BE2C (cell line): ENCODE results near the gene B9D1.

Experiments used
- DNase-seq: peaks from one replicate; pipeline ENCODE4 v3.0.0-alpha.2; 2020
- H3K27me3 ChIP-seq: fragments of 250-450 bp; sonication (Bioruptor Pico); 2 replicates; pipeline ENCODE4 v1.5.1; 2020; ENCODE audit warnings: mild to moderate bottlenecking
- H3K36me3 ChIP-seq: fragments of 250-450 bp; sonication (Bioruptor Pico); 2 replicates; pipeline ENCODE4 v1.5.1; 2020; ENCODE audit warnings: mild to moderate bottlenecking
- H3K4me1 ChIP-seq: fragments of 250-450 bp; sonication (Bioruptor Pico); 2 replicates; pipeline ENCODE4 v1.5.1; 2020
- H3K4me3 ChIP-seq: 2 replicates; pipeline ENCODE4 v1.5.1; 2011; ENCODE audit warnings: low read depth, low read length
- H3K9me3 ChIP-seq: fragments of 250-450 bp; sonication (Bioruptor Pico); 2 replicates; pipeline ENCODE4 v1.5.1; 2020
- CTCF ChIP-seq: IDR thresholded peaks from 2 replicates; pipeline ENCODE4 v1.5.1; 2012; ENCODE audit warnings: mild to moderate bottlenecking, low read depth, low read length

B9D1 gene

GRCh38 chr17:19341211-19341631 lies 21.3 kb downstream of the B9D1 start:
- TF ChIP-seq CTCF: no peak

GRCh38 chr17:19339341-19339815 lies 23.1 kb downstream of the B9D1 start:
- no peaks in the 10 kb centered on the region for H3K36me3 ChIP-seq
- H3K4me1 ChIP-seq: no peaks in the 10 kb centered on the region
- TF ChIP-seq CTCF: no peak
- no peaks in the 10 kb centered on the region for H3K9me3 ChIP-seq
- DNase-seq: no peak
- no peak overlapping the region for H3K4me3 ChIP-seq
- H3K27me3 ChIP-seq: no peaks in the 10 kb centered on the region

More at GRCh38 chr17:19341211-19341631, 21.3 kb downstream of the B9D1 start:
- Histone ChIP-seq H3K27me3 (no peaks in the 10 kb centered on the region), H3K4me3 (no peak overlapping the region), H3K4me1 (0 out of 2 replicates have a peak, but pooled peaks cover under 1% of the 10 kb centered on the region), H3K9me3 (no peaks in the 10 kb centered on the region), H3K36me3 (no peaks in the 10 kb centered on the region)
- DNase-seq: no peak

- Histone ChIP-seq H3K27me3 (no peaks in the 10 kb centered on the region), H3K9me3 (no peaks in the 10 kb centered on the region)
Measured at GRCh38 chr17:19338031-19338990, 24.2 kb downstream of the B9D1 start.

GRCh38 chr17:19337712-19338023 lies 24.9 kb downstream of the B9D1 start:
- no peaks in the 10 kb centered on the region for H3K4me1 ChIP-seq
- H3K27me3 ChIP-seq: no peaks in the 10 kb centered on the region
- DNase-seq: no peak
- no peak overlapping the region for H3K4me3 ChIP-seq
- no peaks in the 10 kb centered on the region for H3K9me3 ChIP-seq
- H3K36me3 ChIP-seq: no peaks in the 10 kb centered on the region
- no peak for TF ChIP-seq CTCF

More at GRCh38 chr17:19338031-19338990, 24.2 kb downstream of the B9D1 start:
- no peaks in the 10 kb centered on the region for H3K4me1 ChIP-seq
- H3K36me3 ChIP-seq: no peaks in the 10 kb centered on the region
- H3K4me3 ChIP-seq: no peak overlapping the region
- TF ChIP-seq CTCF: peak; percentile 66
- peak; percentile 62 for DNase-seq

- no peaks in the 10 kb centered on the region for H3K27me3 ChIP-seq
- DNase-seq: no peak
- TF ChIP-seq CTCF: no peak
Measured at GRCh38 chr17:19336938-19337711, 25.4 kb downstream of the B9D1 start.

More at GRCh38 chr17:19336938-19337711, 25.4 kb downstream of the B9D1 start:
- Histone ChIP-seq H3K4me1 (no peaks in the 10 kb centered on the region), H3K9me3 (no peaks in the 10 kb centered on the region), H3K36me3 (no peaks in the 10 kb centered on the region), H3K4me3 (no peak overlapping the region)
